ENCODE results near the gene ITPRID1.

ITPRID1 gene

DNA sequence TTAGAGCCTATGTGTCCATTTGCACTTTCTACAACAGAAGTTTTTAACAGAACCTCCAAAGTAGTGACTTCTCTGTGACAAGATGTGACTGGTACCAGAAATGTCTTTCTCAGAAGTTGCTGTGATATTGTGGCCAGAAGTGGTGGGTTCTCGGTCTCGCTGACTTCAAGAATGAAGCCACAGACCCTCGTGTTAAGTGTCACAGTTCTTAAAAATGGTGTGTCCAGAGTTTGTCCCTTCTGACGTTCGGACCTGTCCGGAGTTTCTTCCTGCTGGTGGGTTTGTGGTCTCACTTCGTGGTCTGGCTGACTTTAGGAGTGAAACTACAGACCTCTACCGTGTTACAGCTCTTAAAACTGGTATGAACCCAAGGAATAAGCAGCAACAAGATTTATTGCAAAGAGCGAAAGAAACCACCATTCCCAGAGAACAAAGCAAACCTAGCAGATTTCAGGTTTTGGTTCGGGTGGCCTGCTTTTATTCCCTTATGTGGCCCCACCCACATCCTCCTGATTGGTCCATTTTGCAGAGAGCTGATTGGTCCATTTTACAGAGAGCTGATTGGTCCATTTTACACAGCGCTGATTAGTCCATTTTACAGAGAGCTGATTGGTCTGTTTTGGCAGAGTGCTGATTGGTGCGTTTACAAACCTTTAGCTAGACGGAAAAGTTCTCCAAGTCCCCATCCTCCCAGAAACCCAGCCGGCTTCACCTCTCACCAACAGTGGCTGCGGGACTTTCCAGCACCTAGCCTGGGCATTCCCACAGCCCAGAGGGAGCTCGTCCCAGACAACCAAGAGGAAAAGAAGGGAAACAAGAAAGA is 3.0 kb downstream of the ITPRID1 start:
- no peak overlapping the region for H3K4me2 ChIP-seq (ENCODE audit: low read length)
- no peaks in the 10 kb centered on the region for H4K20me1 ChIP-seq (ENCODE audit: control insufficient read depth, insufficient read depth, low read depth, low read length)
- H3K9me2 ChIP-seq (replicated peaks; ENCODE audit: control insufficient read depth, low read length): no peaks in the 10 kb centered on the region
- H3K27ac ChIP-seq (ENCODE audit: low read depth, low read length): no peak overlapping the region
- H3K36me3 ChIP-seq (ENCODE audit: control insufficient read depth, low read length): no peaks in the 10 kb centered on the region
- no peak overlapping the region for H3K4me3 ChIP-seq (ENCODE audit: low read length)
- TF ChIP-seq, protein P1, sequence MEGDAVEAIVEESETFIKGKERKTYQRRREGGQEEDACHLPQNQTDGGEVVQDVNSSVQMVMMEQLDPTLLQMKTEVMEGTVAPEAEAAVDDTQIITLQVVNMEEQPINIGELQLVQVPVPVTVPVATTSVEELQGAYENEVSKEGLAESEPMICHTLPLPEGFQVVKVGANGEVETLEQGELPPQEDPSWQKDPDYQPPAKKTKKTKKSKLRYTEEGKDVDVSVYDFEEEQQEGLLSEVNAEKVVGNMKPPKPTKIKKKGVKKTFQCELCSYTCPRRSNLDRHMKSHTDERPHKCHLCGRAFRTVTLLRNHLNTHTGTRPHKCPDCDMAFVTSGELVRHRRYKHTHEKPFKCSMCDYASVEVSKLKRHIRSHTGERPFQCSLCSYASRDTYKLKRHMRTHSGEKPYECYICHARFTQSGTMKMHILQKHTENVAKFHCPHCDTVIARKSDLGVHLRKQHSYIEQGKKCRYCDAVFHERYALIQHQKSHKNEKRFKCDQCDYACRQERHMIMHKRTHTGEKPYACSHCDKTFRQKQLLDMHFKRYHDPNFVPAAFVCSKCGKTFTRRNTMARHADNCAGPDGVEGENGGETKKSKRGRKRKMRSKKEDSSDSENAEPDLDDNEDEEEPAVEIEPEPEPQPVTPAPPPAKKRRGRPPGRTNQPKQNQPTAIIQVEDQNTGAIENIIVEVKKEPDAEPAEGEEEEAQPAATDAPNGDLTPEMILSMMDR (IDR thresholded peaks at IDR 0.05; ENCODE audit: low read depth, low read length, poor library complexity, severe bottlenecking): no peak
- no peak for TF ChIP-seq EZH2phosphoT487 (IDR thresholded peaks at IDR 0.05; ENCODE audit: borderline replicate concordance, low read length)
- no peaks in the 10 kb centered on the region for H3K4me1 ChIP-seq (ENCODE audit: control insufficient read depth, low read length)
- H3K9me3 ChIP-seq (ENCODE audit: control insufficient read depth, insufficient read depth, low read length): 0 out of 2 replicates have a peak, but pooled peaks cover 3% of the 10 kb centered on the region
- no peaks in the 10 kb centered on the region for H3K27me3 ChIP-seq (ENCODE audit: control insufficient read depth, low read length)
- no peaks in the 10 kb centered on the region for H3F3A ChIP-seq (ENCODE audit: control insufficient read depth, insufficient read depth)
- H3K79me2 ChIP-seq (ENCODE audit: control insufficient read depth, low read length): no peaks in the 10 kb centered on the region

DNA sequence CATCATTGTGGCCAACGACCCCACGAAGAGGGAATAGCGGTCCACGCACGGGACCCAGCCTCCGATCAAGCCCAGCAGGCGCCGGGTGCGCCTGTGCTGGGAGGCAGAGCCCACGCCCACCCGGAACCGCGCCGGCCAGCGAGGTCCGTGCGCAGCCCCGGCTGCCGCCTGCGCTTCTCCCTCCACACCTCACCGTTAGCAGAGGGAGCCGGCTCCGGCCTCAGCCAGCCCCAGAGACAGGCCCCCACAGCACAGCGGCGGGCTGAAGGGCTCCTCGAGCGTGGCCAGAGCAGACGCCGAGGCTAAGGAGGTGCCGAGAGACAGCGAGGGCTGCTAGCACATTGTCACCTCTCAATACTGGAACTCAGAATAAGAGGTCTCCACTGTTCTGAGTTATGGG is 3.6 kb downstream of the ITPRID1 start:
- H3K4me1 ChIP-seq (ENCODE audit: control insufficient read depth, low read length): no peaks in the 10 kb centered on the region
- no peaks in the 10 kb centered on the region for H3K9me2 ChIP-seq (replicated peaks; ENCODE audit: control insufficient read depth, low read length)
- H3F3A ChIP-seq (ENCODE audit: control insufficient read depth, insufficient read depth): no peaks in the 10 kb centered on the region
- no peak overlapping the region for H3K4me3 ChIP-seq (ENCODE audit: low read length)
- H3K4me2 ChIP-seq (ENCODE audit: low read length): no peak overlapping the region
- no peak overlapping the region for H3K27ac ChIP-seq (ENCODE audit: low read depth, low read length)
- no peaks in the 10 kb centered on the region for H3K79me2 ChIP-seq (ENCODE audit: control insufficient read depth, low read length)
- H3K9me3 ChIP-seq (ENCODE audit: control insufficient read depth, insufficient read depth, low read length): 0 out of 2 replicates have a peak, but pooled peaks cover 3% of the 10 kb centered on the region
- no peaks in the 10 kb centered on the region for H4K20me1 ChIP-seq (ENCODE audit: control insufficient read depth, insufficient read depth, low read depth, low read length)
- TF ChIP-seq EZH2phosphoT487 (IDR thresholded peaks at IDR 0.05; ENCODE audit: borderline replicate concordance, low read length): no peak
- TF ChIP-seq, protein P1 (IDR thresholded peaks at IDR 0.05; ENCODE audit: low read depth, low read length, poor library complexity, severe bottlenecking): no peak
- no peaks in the 10 kb centered on the region for H3K36me3 ChIP-seq (ENCODE audit: control insufficient read depth, low read length)
- no peaks in the 10 kb centered on the region for H3K27me3 ChIP-seq (ENCODE audit: control insufficient read depth, low read length)

DNA sequence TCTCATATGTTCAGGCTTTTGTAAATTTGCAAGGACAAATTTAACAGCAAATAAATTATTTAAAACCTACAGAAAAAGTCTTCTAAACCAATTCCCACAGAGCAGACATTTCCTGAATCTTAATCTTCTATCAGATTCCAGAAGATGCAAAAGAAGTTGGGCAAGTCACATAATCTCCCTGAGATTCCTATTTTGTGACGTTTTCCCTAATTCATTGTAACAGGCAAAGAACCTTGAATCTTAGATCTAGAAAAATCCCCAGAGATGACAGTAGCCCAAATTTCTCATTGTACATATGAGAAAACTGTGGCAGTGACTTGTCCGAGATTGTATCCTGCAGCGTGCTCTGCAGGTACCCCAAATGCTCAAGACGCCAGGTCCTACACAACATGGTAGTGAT is 4.9 kb downstream of the ITPRID1 start:
- Histone ChIP-seq H3F3A (ENCODE audit: control insufficient read depth, insufficient read depth) (no peaks in the 10 kb centered on the region), H3K36me3 (ENCODE audit: control insufficient read depth, low read length) (no peaks in the 10 kb centered on the region), H3K4me2 (ENCODE audit: low read length) (no peak overlapping the region), H3K4me3 (ENCODE audit: low read length) (no peak overlapping the region), H4K20me1 (ENCODE audit: control insufficient read depth, insufficient read depth, low read depth, low read length) (no peaks in the 10 kb centered on the region), H3K27ac (ENCODE audit: low read depth, low read length) (no peak overlapping the region), H3K27me3 (ENCODE audit: control insufficient read depth, low read length) (no peaks in the 10 kb centered on the region), H3K79me2 (ENCODE audit: control insufficient read depth, low read length) (no peaks in the 10 kb centered on the region), H3K9me3 (ENCODE audit: control insufficient read depth, insufficient read depth, low read length) (0 out of 2 replicates have a peak, but pooled peaks cover 3% of the 10 kb centered on the region), H3K9me2 (replicated peaks; ENCODE audit: control insufficient read depth, low read length) (no peaks in the 10 kb centered on the region), H3K4me1 (ENCODE audit: control insufficient read depth, low read length) (no peaks in the 10 kb centered on the region)
- TF ChIP-seq EZH2phosphoT487 (IDR thresholded peaks at IDR 0.05; ENCODE audit: borderline replicate concordance, low read length): no peak

DNA sequence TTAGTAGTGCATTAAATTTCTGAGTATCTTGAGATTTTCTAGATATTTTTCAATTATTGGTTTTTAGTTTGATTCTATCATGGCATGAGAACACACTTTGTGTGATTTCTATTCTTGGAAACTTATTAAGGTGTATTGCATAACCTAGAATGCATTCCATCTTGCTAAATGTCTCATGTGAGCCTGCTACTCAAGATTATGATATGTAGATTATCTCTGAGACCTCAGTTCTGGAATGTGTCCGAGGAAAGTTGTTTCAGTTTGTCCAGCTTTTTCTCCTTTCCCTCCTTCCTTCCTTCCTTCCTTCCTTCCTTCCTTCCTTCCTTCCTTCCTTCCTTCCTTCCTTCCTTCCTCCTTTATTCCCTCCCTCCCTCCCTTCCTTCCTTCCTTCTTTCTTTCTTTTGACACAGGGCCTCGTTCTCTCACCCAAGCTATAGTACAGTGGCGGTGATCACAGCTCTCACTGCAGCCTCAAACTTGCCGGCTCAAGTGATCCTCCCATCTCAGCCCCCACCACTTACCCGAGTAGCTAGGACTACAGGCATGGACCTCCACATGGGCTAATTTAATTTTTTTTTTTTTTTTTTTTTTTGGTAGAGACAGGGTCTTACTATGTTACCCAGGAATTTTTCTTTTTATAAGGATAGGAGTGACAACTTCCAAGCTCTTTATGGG is 7.6 kb downstream of the ITPRID1 start:
- Histone ChIP-seq H3K9me2 (replicated peaks; ENCODE audit: control insufficient read depth, low read length) (no peaks in the 10 kb centered on the region), H3K4me2 (ENCODE audit: low read length) (no peak overlapping the region), H3K27ac (ENCODE audit: low read depth, low read length) (no peak overlapping the region), H4K20me1 (ENCODE audit: control insufficient read depth, insufficient read depth, low read depth, low read length) (no peaks in the 10 kb centered on the region), H3K27me3 (ENCODE audit: control insufficient read depth, low read length) (no peaks in the 10 kb centered on the region), H3K4me1 (ENCODE audit: control insufficient read depth, low read length) (no peaks in the 10 kb centered on the region), H3K79me2 (ENCODE audit: control insufficient read depth, low read length) (no peaks in the 10 kb centered on the region), H3K4me3 (ENCODE audit: low read length) (no peak overlapping the region), H3K36me3 (ENCODE audit: control insufficient read depth, low read length) (no peaks in the 10 kb centered on the region), H3K9me3 (ENCODE audit: control insufficient read depth, insufficient read depth, low read length) (0 out of 2 replicates have a peak, but pooled peaks cover 3% of the 10 kb centered on the region), H3F3A (ENCODE audit: control insufficient read depth, insufficient read depth) (no peaks in the 10 kb centered on the region)
- TF ChIP-seq EZH2phosphoT487 (IDR thresholded peaks at IDR 0.05; ENCODE audit: borderline replicate concordance, low read length): no peak
- TF ChIP-seq, protein P1 (IDR thresholded peaks at IDR 0.05; ENCODE audit: low read depth, low read length, poor library complexity, severe bottlenecking): no peak
